ENCODE results near the gene STK10. TPM values are rescaled to one million over a fixed set of nuclear protein-coding genes. Genes with fewer than 3 reads are reported as not detected.
A peak's percentile ranks its signal among the peaks of the same experiment; 100 is the strongest.

Gene STK10
- total and polyA plus RNA-seq, 7 experiments from 2014 or later: 55.7 to 474 (median 295) TPM

GRCh38 chr5:172113036-172113435 lies 75.0 kb downstream of the STK10 start:
- H3K36me3 Mint-ChIP-seq: peaks cover 0 to 58% (median 13%) of the 10 kb centered on the region in 5 donors
- ATAC-seq: peak; percentile 66
- Histone ChIP-seq H3K4me1 (ENCODE audit: control insufficient read depth in 2 of 2, insufficient read depth in 2 of 2, low read length in 2 of 2) (peaks cover 61 to 68% of the 10 kb centered on the region in 2 donors), H3K27ac (ENCODE audit: low read depth, low read length) (peak overlapping the region; percentile 58), H3K9me3 (ENCODE audit: control insufficient read depth in 2 of 3, low read length in 3 of 3) (no peaks in the 10 kb centered on the region), H3K27me3 (ENCODE audit: control insufficient read depth in 2 of 2, insufficient read depth in 2 of 2, low read length in 2 of 2) (no peaks in the 10 kb centered on the region), H3K4me3 (ENCODE audit: low read length) (peak overlapping the region; percentile 11), H3K36me3 (ENCODE audit: control insufficient read depth in 2 of 3, insufficient read depth in 3 of 3, low read length in 3 of 3) (peaks cover 0 to 43% (median 9%) of the 10 kb centered on the region in 3 experiments)
- POLR2A ChIA-PET: interaction anchor here (4.6 to 7.6 kb wide), 2 partner anchors 62 to 75 kb away, joined by 57 to 71 read pairs; partner anchors contain the start of gene STK10
- peak overlapping the region; percentile 89 to 97 (median 93) for H3K27ac Mint-ChIP-seq
- no peaks in the 10 kb centered on the region for H3K27me3 Mint-ChIP-seq
- CTCF ChIA-PET: interaction anchor here (0.6 kb wide), 2 partner anchors 19 to 86 kb away, joined by 3 to 5 read pairs; no protein-coding TSS in a partner anchor
- H3K4me1 Mint-ChIP-seq: peaks cover 45 to 82% (median 75%) of the 10 kb centered on the region in 7 donors
- peaks cover 0 to 4% (median 0%) of the 10 kb centered on the region in 11 donors for H3K9me3 Mint-ChIP-seq
- DNase-seq: peak in 8 of 9 donors; percentile 52 to 88 (median 82)
- peak overlapping the region; percentile 30 to 84 (median 76) for H3K4me3 Mint-ChIP-seq
- intact Hi-C loops (cut with micrococcal nuclease): loop anchor here (1.0 to 5.0 kb wide), 4 partner anchors 38 to 659 kb away; partner anchors contain the start of gene DUSP1 (in 1 of the 2)

GRCh38 chr5:172111852-172112225 lies 76.2 kb downstream of the STK10 start:
- no peak for ATAC-seq
- peak overlapping the region; percentile 16 to 81 (median 76) for H3K4me3 Mint-ChIP-seq
- H3K36me3 ChIP-seq (ENCODE audit: control insufficient read depth in 2 of 3, insufficient read depth in 3 of 3, low read length in 3 of 3): peaks cover 0 to 32% (median 7%) of the 10 kb centered on the region in 3 experiments
- CTCF ChIA-PET: interaction anchor here (0.8 to 4.5 kb wide), 4 partner anchors 35 to 76 kb away, joined by 3 to 43 read pairs (median 4); partner anchors contain the start of gene STK10
- H3K27me3 Mint-ChIP-seq: no peaks in the 10 kb centered on the region
- H3K27ac Mint-ChIP-seq: peak overlapping the region; percentile 83 to 97 (median 92)
- H3K27ac ChIP-seq (ENCODE audit: low read depth, low read length): peak overlapping the region; percentile 71
- peaks cover 0 to 4% (median 0%) of the 10 kb centered on the region in 11 donors for H3K9me3 Mint-ChIP-seq
- POLR2A ChIA-PET: interaction anchor here (1.0 to 7.6 kb wide), 8 partner anchors 18 to 113 kb away, joined by 3 to 71 read pairs (median 8); partner anchors contain the start of gene STK10
- no peaks in the 10 kb centered on the region for H3K27me3 ChIP-seq (ENCODE audit: control insufficient read depth in 2 of 2, insufficient read depth in 2 of 2, low read length in 2 of 2)
- H3K4me1 ChIP-seq (ENCODE audit: control insufficient read depth in 2 of 2, insufficient read depth in 2 of 2, low read length in 2 of 2): peaks cover 69 to 71% of the 10 kb centered on the region in 2 donors
- DNase-seq: no peak
- peaks cover 0 to 58% (median 16%) of the 10 kb centered on the region in 5 donors for H3K36me3 Mint-ChIP-seq
- H3K4me3 ChIP-seq (ENCODE audit: low read length): peak overlapping the region; percentile 36
- H3K9me3 ChIP-seq (ENCODE audit: control insufficient read depth in 2 of 3, low read length in 3 of 3): no peaks in the 10 kb centered on the region
- H3K4me1 Mint-ChIP-seq: peaks cover 48 to 91% (median 79%) of the 10 kb centered on the region in 7 donors
- intact Hi-C loops (cut with micrococcal nuclease): loop anchor here (1.0 to 5.0 kb wide), 8 partner anchors 21 to 660 kb away; partner anchors contain the start of genes STK10 (in 2 of the 2), DUSP1 (in 1 of the 2) and FBXW11 (in 1 of the 2)

- POLR2A ChIA-PET: interaction anchor here (1.0 to 7.6 kb wide), 9 partner anchors 18 to 114 kb away, joined by 3 to 71 read pairs (median 7); partner anchors contain the start of gene STK10
These were observed 76.8 kb downstream of the STK10 start for GRCh38 chr5:172110921-172111851.

GRCh38 chr5:172110260-172110815 lies 77.7 kb downstream of the STK10 start:
- ATAC-seq (no peak), DNase-seq (no peak)
- Histone ChIP-seq H3K36me3 (ENCODE audit: control insufficient read depth in 2 of 3, insufficient read depth in 3 of 3, low read length in 3 of 3) (peaks cover 6 to 33% (median 9%) of the 10 kb centered on the region in 3 experiments), H3K4me3 (ENCODE audit: low read length) (no peak overlapping the region), H3K4me1 (ENCODE audit: control insufficient read depth in 2 of 2, insufficient read depth in 2 of 2, low read length in 2 of 2) (peaks cover 62 to 67% of the 10 kb centered on the region in 2 donors), H3K27me3 (ENCODE audit: control insufficient read depth in 2 of 2, insufficient read depth in 2 of 2, low read length in 2 of 2) (no peaks in the 10 kb centered on the region), H3K27ac (ENCODE audit: low read depth, low read length) (peak overlapping the region; percentile 71), H3K9me3 (ENCODE audit: control insufficient read depth in 2 of 3, low read length in 3 of 3) (no peaks in the 10 kb centered on the region)
- peaks cover 0 to 51% (median 16%) of the 10 kb centered on the region in 5 donors for H3K36me3 Mint-ChIP-seq
- H3K27me3 Mint-ChIP-seq: no peaks in the 10 kb centered on the region
- peak overlapping the region in 9 of 10 donors; percentile 23 to 79 (median 62) for H3K4me3 Mint-ChIP-seq
- ChIA-PET CTCF (interaction anchor here (1.0 to 4.5 kb wide), 3 partner anchors 41 to 183 kb away, joined by 3 to 43 read pairs (median 4); partner anchors contain the start of gene STK10), POLR2A (interaction anchor here (1.0 to 7.6 kb wide), 6 partner anchors 32 to 78 kb away, joined by 3 to 71 read pairs (median 11); partner anchors contain the start of gene STK10)
- no peaks in the 10 kb centered on the region for H3K9me3 Mint-ChIP-seq
- peak overlapping the region; percentile 84 to 97 (median 91) for H3K27ac Mint-ChIP-seq
- H3K4me1 Mint-ChIP-seq: peaks cover 42 to 81% (median 72%) of the 10 kb centered on the region in 7 donors
- intact Hi-C loops (cut with micrococcal nuclease): loop anchor here (2.0 to 5.0 kb wide), 3 partner anchors 40 to 662 kb away; partner anchors contain the start of genes DUSP1 (in 1 of the 2) and FBXW11 (in 1 of the 2)

More at GRCh38 chr5:172110921-172111851, 76.8 kb downstream of the STK10 start:
- intact Hi-C loops (cut with micrococcal nuclease): loop anchor here (1.0 to 5.0 kb wide), 7 partner anchors 22 to 661 kb away; partner anchors contain the start of genes STK10 (in 2 of the 2), DUSP1 (in 1 of the 2) and FBXW11 (in 1 of the 2)
- H3K4me3 ChIP-seq (ENCODE audit: low read length): peak overlapping the region; percentile 36
- no peaks in the 10 kb centered on the region for H3K9me3 ChIP-seq (ENCODE audit: control insufficient read depth in 2 of 3, low read length in 3 of 3)
- H3K27ac ChIP-seq (ENCODE audit: low read depth, low read length): peak overlapping the region; percentile 71
- H3K4me3 Mint-ChIP-seq: peak overlapping the region; percentile 71 to 81 (median 76)
- peaks cover 49 to 89% (median 78%) of the 10 kb centered on the region in 7 donors for H3K4me1 Mint-ChIP-seq
- H3K9me3 Mint-ChIP-seq: peaks cover 0 to 4% (median 0%) of the 10 kb centered on the region in 11 donors
- H3K4me1 ChIP-seq (ENCODE audit: control insufficient read depth in 2 of 2, insufficient read depth in 2 of 2, low read length in 2 of 2): peaks cover 70 to 74% of the 10 kb centered on the region in 2 donors
- H3K36me3 Mint-ChIP-seq: peaks cover 0 to 56% (median 18%) of the 10 kb centered on the region in 5 donors
- peak overlapping the region; percentile 83 to 97 (median 92) for H3K27ac Mint-ChIP-seq
- H3K27me3 ChIP-seq (ENCODE audit: control insufficient read depth in 2 of 2, insufficient read depth in 2 of 2, low read length in 2 of 2): no peaks in the 10 kb centered on the region
- CTCF ChIA-PET: interaction anchor here (0.8 to 4.5 kb wide), 4 partner anchors 35 to 77 kb away, joined by 3 to 43 read pairs (median 4); partner anchors contain the start of gene STK10
- DNase-seq: peak; percentile 37 to 81 (median 47)
- ATAC-seq: peak; percentile 78
- H3K27me3 Mint-ChIP-seq: no peaks in the 10 kb centered on the region
- peaks cover 0 to 33% (median 7%) of the 10 kb centered on the region in 3 experiments for H3K36me3 ChIP-seq (ENCODE audit: control insufficient read depth in 2 of 3, insufficient read depth in 3 of 3, low read length in 3 of 3)

- peak overlapping the region; percentile 84 to 97 (median 91) for H3K27ac Mint-ChIP-seq
- H3K36me3 ChIP-seq (ENCODE audit: control insufficient read depth in 2 of 3, insufficient read depth in 3 of 3, low read length in 3 of 3): peaks cover 10 to 37% (median 11%) of the 10 kb centered on the region in 3 experiments
- H3K36me3 Mint-ChIP-seq: peaks cover 0 to 48% (median 13%) of the 10 kb centered on the region in 5 donors
- H3K4me1 ChIP-seq (ENCODE audit: control insufficient read depth in 2 of 2, insufficient read depth in 2 of 2, low read length in 2 of 2): peaks cover 56 to 61% of the 10 kb centered on the region in 2 donors
- no peaks in the 10 kb centered on the region for H3K27me3 Mint-ChIP-seq
- DNase-seq (no peak), ATAC-seq (no peak)
- peak overlapping the region; percentile 71 for H3K27ac ChIP-seq (ENCODE audit: low read depth, low read length)
- CTCF ChIA-PET: interaction anchor here (0.7 to 4.5 kb wide), 4 partner anchors 41 to 184 kb away, joined by 3 to 43 read pairs (median 4); partner anchors contain the start of gene STK10
- no peaks in the 10 kb centered on the region for H3K9me3 Mint-ChIP-seq
- H3K9me3 ChIP-seq (ENCODE audit: control insufficient read depth in 2 of 3, low read length in 3 of 3): no peaks in the 10 kb centered on the region
- no peak overlapping the region for H3K4me3 ChIP-seq (ENCODE audit: low read length)
- peak overlapping the region in 9 of 10 donors; percentile 35 to 79 (median 62) for H3K4me3 Mint-ChIP-seq
- no peaks in the 10 kb centered on the region for H3K27me3 ChIP-seq (ENCODE audit: control insufficient read depth in 2 of 2, insufficient read depth in 2 of 2, low read length in 2 of 2)
- POLR2A ChIA-PET: interaction anchor here (1.0 to 7.6 kb wide), 6 partner anchors 42 to 78 kb away, joined by 3 to 71 read pairs (median 13); partner anchors contain the start of gene STK10
- H3K4me1 Mint-ChIP-seq: peaks cover 38 to 76% (median 66%) of the 10 kb centered on the region in 7 donors
- intact Hi-C loops (cut with micrococcal nuclease): loop anchor here (2.0 to 5.0 kb wide), 3 partner anchors 41 to 663 kb away; partner anchors contain the start of genes DUSP1 (in 1 of the 2) and FBXW11 (in 1 of the 2)
These were observed 78.3 kb downstream of the STK10 start for GRCh38 chr5:172109749-172110148.

Data from naive thymus-derived CD4-positive, alpha-beta T cell (primary cell).